MM.1S (cell line): ENCODE data around the gene STX10.
A peak's percentile ranks its signal among the peaks of the same experiment; 100 is the strongest.

Experiments used
- DNase-seq: peaks from one replicate; pipeline ENCODE4 v3.0.0-alpha.2; 2015
- H2AFZ ChIP-seq: fragments of 300-600 bp; sonication (generic); 2 replicates; pipeline ENCODE4 v1.6.0; 2016; ENCODE audit warnings: antibody characterized with exemption, low read length
- H3F3A ChIP-seq: fragments of 300-600 bp; sonication (generic); 2 replicates; pipeline ENCODE4 v1.6.1; 2016; ENCODE audit warnings: mild to moderate bottlenecking, antibody characterized with exemption, low read length, moderate library complexity, mixed read lengths; ENCODE audit not compliant: insufficient read depth
- H3K27ac ChIP-seq: fragments of 300-600 bp; sonication (generic); 2 replicates; pipeline ENCODE4 v1.5.1; 2016; ENCODE audit warnings: mild to moderate bottlenecking, low read length
- H3K27me3 ChIP-seq: fragments of 300-600 bp; sonication (generic); replicated peaks from 2 replicates; pipeline ENCODE4 v1.6.0; 2016; ENCODE audit warnings: low read length; ENCODE audit not compliant: insufficient read depth
- H3K36me3 ChIP-seq: fragments of 300-600 bp; sonication (generic); replicated peaks from 2 replicates; pipeline ENCODE4 v1.6.1; 2016; ENCODE audit warnings: mild to moderate bottlenecking, low read length, mixed read lengths; ENCODE audit not compliant: insufficient read depth
- H3K4me1 ChIP-seq: fragments of 300-600 bp; sonication (generic); 2 replicates; pipeline ENCODE4 v1.6.1; 2016; ENCODE audit warnings: low read length, mixed read lengths
- H3K4me2 ChIP-seq: fragments of 300-600 bp; sonication (generic); 2 replicates; pipeline ENCODE4 v1.6.0; 2016; ENCODE audit warnings: low read depth, low read length
- H3K4me3 ChIP-seq: fragments of 300-600 bp; sonication (generic); 2 replicates; pipeline ENCODE4 v1.5.1; 2016; ENCODE audit warnings: low read length, mixed read lengths
- H3K79me2 ChIP-seq: fragments of 300-600 bp; sonication (generic); 2 replicates; pipeline ENCODE4 v1.6.1; 2016; ENCODE audit warnings: mixed run types, low read length, mixed read lengths
- H3K9ac ChIP-seq: fragments of 300-600 bp; sonication (generic); 2 replicates; pipeline ENCODE4 v1.6.1; 2016; ENCODE audit warnings: low read length, mixed read lengths
- H3K9me2 ChIP-seq: fragments of 300-600 bp; sonication (generic); replicated peaks from 2 replicates; pipeline ENCODE4 v1.6.1; 2016; ENCODE audit warnings: mild to moderate bottlenecking, low read length, mixed read lengths; ENCODE audit not compliant: insufficient read depth
- H3K9me3 ChIP-seq: fragments of 300-600 bp; sonication (generic); replicated peaks from 2 replicates; pipeline ENCODE4 v1.6.1; 2016; ENCODE audit warnings: mild to moderate bottlenecking, low read length, mixed read lengths; ENCODE audit not compliant: insufficient read depth
- H4K20me1 ChIP-seq: fragments of 300-600 bp; sonication (generic); 2 replicates; pipeline ENCODE4 v1.6.1; 2016; ENCODE audit warnings: mild to moderate bottlenecking, low read length, moderate library complexity, mixed read lengths; ENCODE audit not compliant: insufficient read depth
- EZH2 ChIP-seq: fragments of 300-600 bp; sonication (generic); optimal IDR thresholded peaks from 2 replicates; pipeline ENCODE3; 2017; ENCODE audit warnings: low read depth, mild to moderate bottlenecking, antibody characterized with exemption, low read length, mixed read lengths
- EZH2phosphoT487 ChIP-seq: fragments of 300-600 bp; sonication (generic); IDR thresholded peaks from 2 replicates; pipeline ENCODE4 v1.6.1; 2018; ENCODE audit warnings: antibody characterized with exemption, low read length
- TF ChIP-seq, protein P1 (sequence below): fragments of 300-600 bp; sonication (generic); IDR thresholded peaks from 2 replicates; pipeline ENCODE4 v1.5.1; 2016; ENCODE audit warnings: antibody characterized with exemption, low read length, mixed read lengths

The STX10 gene

DNA sequence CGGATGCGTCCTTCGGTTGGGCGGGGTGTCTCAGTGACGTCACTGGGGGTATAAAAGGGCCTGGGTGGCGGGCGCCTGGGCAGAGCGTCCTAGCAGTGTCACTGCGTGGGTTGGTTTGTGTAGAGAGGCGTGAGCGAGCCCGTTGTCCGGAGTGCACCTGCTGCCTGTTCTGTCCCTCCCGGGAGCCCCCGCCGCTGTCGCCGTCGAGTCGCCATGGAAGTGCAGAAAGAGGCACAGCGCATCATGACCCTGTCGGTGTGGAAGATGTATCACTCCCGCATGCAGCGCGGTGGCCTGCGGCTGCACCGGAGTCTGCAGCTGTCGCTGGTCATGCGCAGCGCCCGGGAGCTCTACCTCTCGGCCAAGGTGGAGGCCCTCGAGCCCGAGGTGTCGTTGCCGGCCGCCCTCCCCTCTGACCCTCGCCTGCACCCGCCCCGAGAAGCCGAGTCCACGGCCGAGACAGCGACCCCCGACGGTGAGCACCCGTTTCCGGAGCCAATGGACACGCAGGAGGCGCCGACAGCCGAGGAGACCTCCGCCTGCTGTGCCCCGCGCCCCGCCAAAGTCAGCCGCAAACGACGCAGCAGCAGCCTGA lies 2.9 kb upstream of the STX10 start:
- Histone ChIP-seq H3K9me3 (no peaks in the 10 kb centered on the region), H3K4me3 (peak overlapping the region; percentile 69), H3K4me1 (peaks cover 32% of the 10 kb centered on the region), H4K20me1 (no peaks in the 10 kb centered on the region), H3K4me2 (peak overlapping the region; percentile 91), H3K9ac (peak overlapping the region; percentile 65; the same call in 1 of the 2 replicates), H3F3A (peaks cover 8% of the 10 kb centered on the region; the same call in 1 of the 2 replicates), H3K79me2 (peaks cover 3% of the 10 kb centered on the region; the same call in 1 of the 2 replicates), H3K27ac (no peak overlapping the region), H3K9me2 (no peaks in the 10 kb centered on the region), H3K27me3 (peaks cover 49% of the 10 kb centered on the region), H3K36me3 (no peaks in the 10 kb centered on the region), H2AFZ (no peak overlapping the region; the same call in 1 of the 2 replicates)
- TF ChIP-seq, protein P1, sequence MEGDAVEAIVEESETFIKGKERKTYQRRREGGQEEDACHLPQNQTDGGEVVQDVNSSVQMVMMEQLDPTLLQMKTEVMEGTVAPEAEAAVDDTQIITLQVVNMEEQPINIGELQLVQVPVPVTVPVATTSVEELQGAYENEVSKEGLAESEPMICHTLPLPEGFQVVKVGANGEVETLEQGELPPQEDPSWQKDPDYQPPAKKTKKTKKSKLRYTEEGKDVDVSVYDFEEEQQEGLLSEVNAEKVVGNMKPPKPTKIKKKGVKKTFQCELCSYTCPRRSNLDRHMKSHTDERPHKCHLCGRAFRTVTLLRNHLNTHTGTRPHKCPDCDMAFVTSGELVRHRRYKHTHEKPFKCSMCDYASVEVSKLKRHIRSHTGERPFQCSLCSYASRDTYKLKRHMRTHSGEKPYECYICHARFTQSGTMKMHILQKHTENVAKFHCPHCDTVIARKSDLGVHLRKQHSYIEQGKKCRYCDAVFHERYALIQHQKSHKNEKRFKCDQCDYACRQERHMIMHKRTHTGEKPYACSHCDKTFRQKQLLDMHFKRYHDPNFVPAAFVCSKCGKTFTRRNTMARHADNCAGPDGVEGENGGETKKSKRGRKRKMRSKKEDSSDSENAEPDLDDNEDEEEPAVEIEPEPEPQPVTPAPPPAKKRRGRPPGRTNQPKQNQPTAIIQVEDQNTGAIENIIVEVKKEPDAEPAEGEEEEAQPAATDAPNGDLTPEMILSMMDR: no peak
- TF ChIP-seq EZH2: no peak
- no peak for TF ChIP-seq EZH2phosphoT487
- DNase-seq: peak; percentile 74

DNA sequence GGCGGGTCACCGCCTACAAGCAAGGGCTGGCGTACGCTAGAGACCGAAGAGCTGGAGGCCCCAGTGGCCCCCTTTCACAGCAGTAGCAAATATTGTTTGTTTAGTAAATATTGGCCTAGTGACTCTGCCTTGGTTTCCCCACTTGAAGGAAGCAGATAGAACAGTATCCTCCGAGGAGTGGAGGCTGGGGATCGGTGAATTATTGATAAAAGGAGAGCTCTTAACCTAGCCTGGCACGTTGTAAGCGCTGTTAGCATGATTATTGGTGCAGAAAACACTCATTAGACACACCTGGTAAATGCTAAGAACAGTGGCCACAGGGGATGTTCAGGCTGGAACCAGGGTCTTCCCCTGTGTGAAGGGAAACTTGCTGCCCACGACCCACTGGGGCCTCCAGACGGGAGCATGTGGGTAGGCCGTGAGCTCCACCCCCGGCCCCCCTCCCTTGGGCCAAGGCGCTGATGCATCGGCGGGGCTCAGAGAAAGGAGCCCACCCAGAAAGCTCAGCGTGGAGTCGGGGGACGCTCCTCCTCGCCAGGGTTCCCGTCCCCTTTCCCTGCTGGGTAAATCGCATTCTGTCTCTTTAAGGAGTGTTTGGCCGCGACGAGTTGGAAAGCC lies 2.3 kb upstream of the STX10 start:
- Histone ChIP-seq H3K79me2 (peaks cover 3% of the 10 kb centered on the region; the same call in 1 of the 2 replicates), H3F3A (peaks cover 8% of the 10 kb centered on the region; the same call in 1 of the 2 replicates), H3K9me2 (no peaks in the 10 kb centered on the region), H3K4me1 (peaks cover 32% of the 10 kb centered on the region), H3K9ac (peak overlapping the region; percentile 65), H3K36me3 (no peaks in the 10 kb centered on the region), H3K4me3 (peak overlapping the region; percentile 69), H3K9me3 (no peaks in the 10 kb centered on the region), H3K27me3 (peaks cover 43% of the 10 kb centered on the region), H3K27ac (peak overlapping the region; percentile 45; the same call in 1 of the 2 replicates), H4K20me1 (no peaks in the 10 kb centered on the region), H2AFZ (peak overlapping the region; percentile 70), H3K4me2 (peak overlapping the region; percentile 91)
- TF ChIP-seq EZH2phosphoT487: no peak
- no peak for TF ChIP-seq EZH2
- TF ChIP-seq, protein P1: no peak
- no peak for DNase-seq

DNA sequence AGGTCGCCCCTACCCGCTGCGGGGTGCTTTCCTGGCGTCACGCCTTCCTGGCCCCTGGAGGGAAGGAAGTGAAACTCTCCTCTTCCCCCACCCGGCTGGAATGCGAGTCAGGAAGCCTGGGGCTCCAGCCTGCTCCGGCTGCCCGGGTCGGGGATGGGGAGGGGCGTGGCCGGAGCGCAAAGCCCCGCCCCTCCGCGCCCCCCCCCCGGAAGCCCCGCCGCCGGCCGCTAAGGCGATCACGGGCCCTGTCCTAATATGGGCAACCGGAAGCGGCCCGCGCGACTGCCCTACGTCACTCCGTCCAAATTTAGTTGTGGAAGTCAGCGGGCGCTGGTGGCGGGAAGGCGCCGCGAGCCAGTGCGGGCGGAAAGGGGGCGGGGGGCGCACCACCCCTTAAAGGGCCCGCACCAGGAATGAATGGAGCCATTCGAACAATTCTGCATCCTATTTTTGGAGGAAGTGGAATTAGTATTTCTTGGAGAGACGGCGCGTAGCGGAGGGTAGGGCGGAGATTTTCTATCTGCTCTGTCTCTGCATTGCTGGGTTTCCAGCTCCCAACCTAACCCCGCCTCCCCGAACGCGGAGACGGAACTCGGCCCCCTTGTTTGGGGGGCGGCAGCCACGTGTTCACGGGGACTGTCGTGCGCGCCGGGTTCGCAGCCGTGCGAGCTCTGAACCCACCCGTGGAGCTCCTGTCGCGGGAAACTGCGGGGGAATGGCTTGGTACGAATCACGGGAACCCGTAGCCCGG lies 1.6 kb upstream of the STX10 start:
- Histone ChIP-seq H3K27me3 (peaks cover 36% of the 10 kb centered on the region), H3K79me2 (peaks cover 3% of the 10 kb centered on the region; the same call in 1 of the 2 replicates), H3K27ac (peak overlapping the region; percentile 45; the same call in 1 of the 2 replicates), H2AFZ (peak overlapping the region; percentile 89), H4K20me1 (no peaks in the 10 kb centered on the region), H3K9me2 (no peaks in the 10 kb centered on the region), H3K36me3 (no peaks in the 10 kb centered on the region), H3K9me3 (no peaks in the 10 kb centered on the region), H3K4me3 (peak overlapping the region; percentile 91), H3F3A (peaks cover 8% of the 10 kb centered on the region; the same call in 1 of the 2 replicates), H3K9ac (peak overlapping the region; percentile 84), H3K4me2 (peak overlapping the region; percentile 97), H3K4me1 (peaks cover 32% of the 10 kb centered on the region)
- DNase-seq: peak; percentile 96
- TF ChIP-seq EZH2phosphoT487 (no peak), EZH2 (no peak)
- TF ChIP-seq, protein P1: no peak
